GM19438 (cell line): ENCODE data around the gene ZNF608.

Source experiments
- ATAC-seq: cut with Tn5 transposase; IDR thresholded peaks from one replicate; pipeline ENCODE4 v1.9.1; 2021; ENCODE audit warnings: low read depth; ENCODE audit not compliant: unreplicated experiment

ZNF608 gene, protein sequence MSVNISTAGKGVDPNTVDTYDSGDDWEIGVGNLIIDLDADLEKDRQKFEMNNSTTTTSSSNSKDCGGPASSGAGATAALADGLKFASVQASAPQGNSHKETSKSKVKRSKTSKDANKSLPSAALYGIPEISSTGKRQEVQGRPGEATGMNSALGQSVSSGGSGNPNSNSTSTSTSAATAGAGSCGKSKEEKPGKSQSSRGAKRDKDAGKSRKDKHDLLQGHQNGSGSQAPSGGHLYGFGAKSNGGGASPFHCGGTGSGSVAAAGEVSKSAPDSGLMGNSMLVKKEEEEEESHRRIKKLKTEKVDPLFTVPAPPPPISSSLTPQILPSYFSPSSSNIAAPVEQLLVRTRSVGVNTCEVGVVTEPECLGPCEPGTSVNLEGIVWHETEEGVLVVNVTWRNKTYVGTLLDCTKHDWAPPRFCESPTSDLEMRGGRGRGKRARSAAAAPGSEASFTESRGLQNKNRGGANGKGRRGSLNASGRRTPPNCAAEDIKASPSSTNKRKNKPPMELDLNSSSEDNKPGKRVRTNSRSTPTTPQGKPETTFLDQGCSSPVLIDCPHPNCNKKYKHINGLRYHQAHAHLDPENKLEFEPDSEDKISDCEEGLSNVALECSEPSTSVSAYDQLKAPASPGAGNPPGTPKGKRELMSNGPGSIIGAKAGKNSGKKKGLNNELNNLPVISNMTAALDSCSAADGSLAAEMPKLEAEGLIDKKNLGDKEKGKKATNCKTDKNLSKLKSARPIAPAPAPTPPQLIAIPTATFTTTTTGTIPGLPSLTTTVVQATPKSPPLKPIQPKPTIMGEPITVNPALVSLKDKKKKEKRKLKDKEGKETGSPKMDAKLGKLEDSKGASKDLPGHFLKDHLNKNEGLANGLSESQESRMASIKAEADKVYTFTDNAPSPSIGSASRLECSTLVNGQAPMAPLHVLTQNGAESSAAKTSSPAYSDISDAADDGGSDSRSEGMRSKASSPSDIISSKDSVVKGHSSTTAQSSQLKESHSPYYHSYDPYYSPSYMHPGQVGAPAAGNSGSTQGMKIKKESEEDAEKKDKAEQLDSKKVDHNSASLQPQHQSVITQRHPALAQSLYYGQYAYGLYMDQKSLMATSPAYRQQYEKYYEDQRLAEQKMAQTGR (N-terminal part only)

DNA sequence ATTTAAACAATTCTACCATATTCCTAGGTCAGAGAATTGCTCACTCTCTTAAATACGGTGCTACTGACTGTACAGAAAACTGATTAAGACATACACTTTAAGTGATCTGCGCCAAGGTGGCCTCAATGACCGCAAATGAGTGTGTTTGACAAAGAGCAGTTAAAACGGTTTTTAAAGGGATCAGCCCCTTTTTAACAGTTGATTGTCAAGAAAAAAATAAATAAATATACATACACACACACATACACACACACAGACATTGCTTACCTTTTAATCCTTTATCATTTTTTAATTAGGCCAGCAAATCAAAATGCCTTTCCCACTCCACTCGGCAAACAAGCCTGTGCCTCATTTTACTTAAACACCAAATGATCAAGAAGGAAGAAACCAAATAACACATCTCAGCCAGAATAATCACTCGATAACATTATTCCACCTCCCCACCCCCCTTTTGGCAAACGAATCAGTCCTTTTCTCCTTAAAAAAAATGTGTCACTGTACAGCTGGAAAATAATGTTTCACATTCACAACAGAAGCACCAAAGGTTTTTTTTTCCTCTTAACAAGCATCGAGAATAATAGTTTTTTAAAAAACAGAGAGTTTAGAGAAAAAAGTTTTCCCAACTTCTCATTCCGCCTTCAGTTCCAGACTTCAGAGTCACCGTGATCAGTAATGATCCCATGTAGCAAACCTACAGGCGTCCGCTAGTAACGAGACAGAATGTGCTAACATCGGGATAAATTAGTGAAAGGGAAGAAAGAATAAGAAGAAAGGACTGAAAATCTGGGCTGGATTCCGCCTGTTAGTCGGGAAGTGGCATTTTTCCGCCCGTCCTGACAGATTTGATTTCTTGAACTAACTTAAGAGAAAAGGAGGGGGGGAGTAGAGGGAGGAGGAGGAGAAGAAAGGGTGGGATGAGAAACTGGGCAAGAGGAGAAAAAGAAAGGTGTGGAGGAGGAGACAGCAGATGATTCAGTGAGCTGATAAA, at the start of gene ZNF608:
Gene ZNF608, minus strand, starts transcription at position 712 of the 988 bp plus-strand sequence. CDS start 1,650 bp downstream, outside the sequence.
- ATAC-seq: no peak

DNA sequence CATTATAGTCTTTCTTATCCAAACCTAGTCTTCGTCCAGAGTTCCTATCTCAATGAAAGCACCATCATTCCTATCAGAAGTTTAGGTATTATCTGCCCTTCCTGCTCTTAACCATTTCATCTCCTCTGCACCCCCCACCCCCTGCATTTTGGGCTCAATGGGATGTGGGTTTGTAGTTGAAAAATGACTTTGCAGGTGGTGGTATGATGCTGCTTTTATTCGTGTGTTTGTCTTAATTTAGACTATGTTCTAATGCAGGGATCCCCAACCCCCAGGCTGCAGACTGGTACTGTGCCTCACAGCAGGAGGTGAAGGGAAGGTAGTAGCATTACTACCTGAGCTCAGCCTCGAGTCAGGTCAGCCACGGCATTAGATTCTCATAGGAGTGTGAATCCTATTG, 49.4 kb upstream of the ZNF608 start:
- no peak for ATAC-seq

DNA sequence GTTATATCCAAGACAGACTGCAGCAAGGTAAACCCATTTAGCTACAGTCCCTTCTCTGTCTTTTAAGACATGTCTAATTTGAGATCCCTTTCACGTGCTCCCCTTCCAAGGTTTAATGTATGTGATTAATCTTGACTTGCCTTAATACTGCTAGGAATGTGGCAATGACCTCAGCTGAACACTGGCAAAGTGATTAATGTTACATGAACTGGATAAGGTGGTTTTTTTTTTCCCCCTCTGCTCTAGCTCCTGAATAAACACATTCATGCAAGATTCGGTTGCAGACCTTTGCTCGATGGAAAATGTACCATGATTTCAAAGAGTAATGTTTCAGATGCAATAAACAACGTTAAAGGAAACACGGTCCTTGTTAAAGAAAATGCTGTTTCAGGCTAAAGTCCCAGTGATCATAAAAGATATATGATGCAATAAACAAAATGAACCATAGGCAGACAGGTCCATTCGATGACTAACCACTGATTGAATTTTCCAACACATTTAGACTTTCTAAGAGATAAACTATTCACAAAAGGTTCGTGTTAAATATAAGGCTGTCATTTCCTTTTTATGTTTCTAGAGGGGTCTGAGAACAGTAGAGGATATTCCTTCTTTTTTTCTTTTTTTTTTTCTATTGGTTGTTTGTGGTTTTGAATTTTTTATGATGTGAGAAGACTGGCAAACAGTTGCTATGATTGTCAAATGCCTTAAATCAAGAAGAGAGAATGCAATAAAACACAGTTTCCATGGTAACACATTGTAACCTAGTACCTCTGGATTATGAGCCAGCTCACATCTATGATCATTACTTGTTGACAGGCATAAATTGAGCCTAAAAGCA, 44.7 kb upstream of the ZNF608 start:
- ATAC-seq: no peak

DNA sequence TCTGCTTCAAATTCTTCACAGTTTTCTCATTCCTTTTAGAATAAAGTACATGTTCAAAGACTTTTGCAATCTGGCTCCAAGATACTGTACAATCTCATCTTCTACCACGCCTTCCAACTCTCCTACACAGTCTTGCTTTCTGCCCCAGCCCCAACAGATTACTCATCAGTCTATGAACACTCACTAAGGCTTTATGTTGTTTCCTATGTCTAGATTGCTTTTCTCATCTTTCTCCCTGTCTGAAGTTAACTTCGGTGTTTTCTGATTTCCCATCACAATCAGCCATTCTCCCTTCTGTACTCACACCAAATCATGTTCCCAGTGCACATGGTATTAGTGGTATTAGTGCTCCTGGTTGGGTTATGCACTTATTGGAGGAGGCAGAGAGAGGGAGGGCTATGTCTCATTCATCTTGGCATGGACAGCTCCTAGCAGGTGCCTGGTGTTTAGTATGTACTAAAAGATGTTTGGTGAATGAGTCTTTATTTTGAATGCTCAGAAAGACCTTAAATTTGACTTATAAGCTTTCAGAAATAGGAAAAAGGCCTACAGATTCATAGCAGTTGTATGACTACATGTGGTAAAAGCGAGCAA, 44.0 kb upstream of the ZNF608 start:
- no peak for ATAC-seq

GRCh38 chr5:124789104-124789605, 42.7 kb upstream of the ZNF608 start:
- ATAC-seq: no peak

DNA sequence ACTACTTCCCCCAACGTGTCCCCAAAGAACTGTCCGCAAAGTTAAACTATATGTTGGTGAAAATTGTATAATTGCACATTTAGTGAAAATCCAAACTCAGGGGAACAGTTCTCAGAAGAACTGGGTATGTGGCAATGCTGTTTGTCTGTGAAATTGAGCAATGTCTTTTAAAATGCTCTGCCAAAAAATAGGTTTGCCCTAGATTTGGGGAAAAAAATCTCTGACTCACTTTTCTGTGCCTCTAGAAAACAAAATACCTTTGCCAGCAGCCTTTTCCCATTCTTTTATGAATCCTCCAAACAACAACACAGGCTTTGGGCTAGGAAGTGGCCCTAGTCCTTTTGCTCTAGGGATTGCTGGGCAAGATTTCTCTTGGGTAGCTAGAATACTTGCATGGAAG, 37.4 kb upstream of the ZNF608 start:
- ATAC-seq: no peak

- ATAC-seq: no peak
Observed at GRCh38 chr5:124783285-124783684, 36.8 kb upstream of the ZNF608 start.

DNA sequence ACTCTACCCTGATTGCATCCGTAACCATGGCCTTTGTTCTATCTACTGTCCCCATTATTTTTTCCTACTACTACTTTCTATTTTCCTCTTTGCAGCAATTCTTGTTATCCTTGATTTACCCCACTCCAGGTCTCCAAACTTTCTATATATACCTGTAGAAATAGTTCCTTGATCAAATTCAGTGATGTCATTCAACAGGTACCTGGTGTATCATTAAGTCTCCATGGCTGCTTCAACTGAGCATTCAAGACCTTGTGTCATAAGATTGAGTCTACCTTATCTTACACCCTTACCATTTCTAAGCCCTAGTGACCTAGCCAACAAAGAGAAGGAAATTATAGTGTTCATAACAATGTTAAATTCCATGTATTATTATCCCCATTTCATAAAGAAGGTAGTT, 35.8 kb upstream of the ZNF608 start:
- ATAC-seq: no peak

DNA sequence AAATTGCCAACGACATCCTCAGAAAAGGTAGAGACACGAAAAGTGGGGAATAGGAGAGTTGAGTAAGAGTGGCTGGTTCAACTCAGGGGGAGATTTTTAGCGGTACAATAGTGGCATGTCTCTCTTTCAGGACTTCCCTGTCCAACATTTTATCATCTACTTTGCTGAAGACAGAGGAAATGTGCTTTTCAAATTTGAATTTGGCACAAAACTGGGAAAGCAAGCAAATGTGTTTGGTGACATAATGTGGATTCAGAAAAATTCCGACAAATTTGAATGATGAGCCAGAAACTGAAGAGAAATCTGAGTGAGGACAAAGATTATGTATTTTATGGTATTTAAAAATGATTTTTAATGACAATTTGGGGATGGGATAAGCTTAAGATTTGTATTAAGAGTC, 33.6 kb upstream of the ZNF608 start:
- ATAC-seq: no peak

DNA sequence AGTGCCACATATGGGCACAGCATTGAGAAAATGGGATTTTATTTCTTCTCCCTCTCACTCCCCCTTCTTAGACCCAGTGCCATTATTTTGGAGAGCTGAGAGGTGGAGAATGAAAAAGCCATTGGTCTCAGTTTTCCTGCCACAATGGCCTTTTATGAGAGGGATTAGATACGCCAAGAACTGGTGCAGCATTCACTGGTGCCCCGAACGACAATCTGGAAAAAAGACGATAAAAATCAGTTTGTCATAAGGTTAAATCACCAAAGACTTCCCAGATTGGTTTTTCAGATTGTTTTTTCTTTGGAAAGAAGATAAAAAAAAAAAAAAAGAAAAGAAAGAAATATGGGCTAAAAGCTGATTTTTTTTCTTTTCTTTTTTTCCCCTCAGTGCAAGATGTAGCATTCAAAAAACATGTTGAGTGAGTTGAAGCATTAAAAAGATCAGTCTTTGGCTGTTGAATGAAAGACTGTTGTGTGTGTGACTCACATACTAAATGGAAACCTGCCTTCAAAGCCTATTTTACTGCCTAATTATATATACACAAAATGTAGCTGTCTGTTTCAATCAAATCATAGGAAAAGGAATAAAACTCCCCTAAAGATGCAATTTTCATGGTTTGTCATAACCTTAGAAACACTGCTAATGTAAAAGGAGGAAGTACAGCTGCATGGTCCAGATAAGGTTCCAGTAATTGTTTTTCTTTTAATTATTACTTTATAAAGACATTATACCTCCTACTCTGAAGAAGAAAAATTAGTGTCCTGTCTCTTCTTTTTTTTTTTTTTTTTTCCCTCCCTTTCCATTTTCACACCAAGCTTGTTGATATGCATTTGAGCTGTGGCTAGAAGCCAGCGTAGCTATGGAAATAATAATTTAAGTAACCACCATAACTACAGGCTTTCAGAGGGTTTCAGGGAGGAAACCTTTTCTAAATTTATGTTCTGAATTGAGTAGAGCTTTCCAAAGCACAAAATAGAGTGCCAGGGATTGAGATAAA, 27.2 kb upstream of the ZNF608 start:
- no peak for ATAC-seq

DNA sequence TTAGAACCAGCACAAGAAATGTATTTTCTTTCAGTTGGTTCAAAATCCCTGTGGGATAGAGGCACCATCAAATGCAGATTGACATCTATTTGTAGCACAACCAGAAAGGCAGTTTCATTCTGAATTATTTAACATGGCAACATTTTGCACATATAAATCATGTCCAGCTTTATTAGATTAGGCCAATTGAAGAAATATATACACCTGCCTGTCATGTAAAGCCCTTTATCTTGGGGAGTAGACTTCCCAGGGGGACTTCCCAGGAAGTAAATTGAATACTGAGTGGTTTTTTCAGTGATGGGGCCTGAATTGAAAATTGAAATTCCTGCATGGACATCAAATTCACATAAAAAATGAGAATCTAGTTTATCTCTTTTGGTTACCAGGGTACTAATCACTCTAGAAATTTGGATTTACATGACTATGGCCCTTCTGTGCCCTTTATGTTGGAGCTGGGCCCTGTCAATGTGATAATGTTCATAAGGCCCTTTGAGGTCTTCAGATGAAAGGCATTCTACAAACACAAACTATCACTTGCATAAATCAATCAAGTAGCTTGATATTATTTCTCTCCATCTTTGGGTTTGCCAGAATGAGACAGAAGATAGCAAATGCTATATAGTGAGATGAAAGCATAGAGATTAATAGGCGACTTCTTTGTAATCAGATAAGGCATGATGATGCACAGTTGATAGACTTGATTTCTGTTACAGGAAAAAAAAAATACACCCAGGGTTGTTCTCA, 26.2 kb upstream of the ZNF608 start:
- no peak for ATAC-seq

GRCh38 chr5:124771761-124772160, 25.3 kb upstream of the ZNF608 start:
- ATAC-seq: no peak

- no peak for ATAC-seq
Observed at GRCh38 chr5:124764992-124765611, 18.7 kb upstream of the ZNF608 start.

DNA sequence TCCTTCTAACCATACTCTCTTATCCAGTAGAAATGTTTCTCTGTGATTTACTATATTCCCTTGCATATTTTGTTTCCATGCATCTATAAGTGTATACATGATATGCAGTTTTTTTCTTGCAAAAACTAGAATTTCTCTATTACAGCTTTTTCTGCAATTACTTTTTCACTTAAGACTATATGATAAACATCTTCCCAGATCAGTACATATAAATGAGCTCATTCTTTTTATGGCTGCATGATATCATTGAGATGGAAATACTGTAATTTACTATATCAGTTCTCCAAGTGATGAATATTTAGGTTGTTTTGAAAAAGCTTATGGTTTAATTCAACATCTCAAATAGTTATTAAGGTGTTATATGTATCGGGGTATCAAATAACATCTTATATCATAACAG, 18.1 kb upstream of the ZNF608 start:
- ATAC-seq: no peak

GRCh38 chr5:124761010-124761409, 14.6 kb upstream of the ZNF608 start:
- no peak for ATAC-seq

DNA sequence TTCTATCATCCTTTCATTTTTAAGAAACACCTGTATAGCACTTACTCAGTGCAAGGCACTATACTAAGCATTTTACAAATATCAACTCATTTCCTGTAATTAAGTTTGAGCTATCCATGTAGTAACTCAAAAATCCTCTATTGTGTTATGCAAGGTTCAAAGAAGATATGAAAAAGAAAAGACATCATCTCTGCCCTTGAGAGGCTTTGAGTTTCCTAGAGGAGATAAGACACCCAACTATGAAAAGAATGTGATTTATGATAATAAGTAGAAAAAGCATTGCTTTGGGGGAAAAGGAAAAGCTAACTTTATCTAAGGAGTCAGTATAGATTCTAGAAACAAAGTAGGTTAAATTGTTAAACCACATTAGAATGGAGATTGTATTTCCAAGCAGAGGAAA, 14.2 kb upstream of the ZNF608 start:
- no peak for ATAC-seq
